ENCODE measurements around the gene KRTAP10-6.
"Not testable (repeated sequence)": the region's sequence is repeated elsewhere in the genome, so short reads cannot be mapped to it uniquely, and the experiment has no call there.

DNA sequence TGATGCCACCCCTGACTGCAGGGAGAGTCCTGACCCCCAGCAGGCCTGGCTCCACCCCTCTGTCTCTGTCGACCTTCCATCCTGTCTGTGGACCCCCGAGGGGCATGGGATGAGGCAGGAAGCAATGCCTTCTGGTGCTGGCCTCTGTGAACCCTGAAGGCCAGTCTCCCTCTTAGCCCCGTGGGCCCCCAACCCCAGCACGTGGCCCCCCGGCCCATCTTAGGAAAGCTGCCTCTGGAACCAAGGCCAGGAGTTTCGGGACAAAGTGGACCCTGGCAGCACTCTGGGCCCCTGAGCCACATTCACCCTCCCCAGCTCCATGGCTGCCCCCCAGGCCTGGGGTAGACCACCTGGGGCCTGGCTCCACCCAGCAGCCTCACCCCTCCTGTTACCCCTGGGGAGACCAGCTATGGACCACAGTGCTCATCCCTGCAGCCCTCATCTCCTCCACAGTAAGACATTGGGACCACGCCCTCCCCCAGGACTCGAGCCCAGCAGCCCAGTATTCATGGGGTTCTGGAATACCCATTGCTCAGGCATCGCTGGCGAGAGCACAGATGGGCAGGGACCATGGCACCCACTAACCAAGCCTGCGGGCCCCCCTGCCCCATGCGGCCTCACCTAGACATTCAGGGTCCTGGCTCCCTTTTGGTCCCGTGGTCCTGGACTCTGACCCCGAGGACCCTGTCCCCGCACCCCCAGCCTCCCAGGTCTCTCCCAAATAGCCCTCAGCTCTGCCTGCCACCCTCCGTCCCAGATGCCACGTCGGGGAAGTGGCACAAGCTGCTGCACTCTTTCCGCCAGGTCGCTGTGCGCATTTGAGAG is 46.4 kb upstream of the KRTAP10-6 start:
- not testable (repeated sequence) for TF ChIP-seq GABPA (IDR thresholded peaks at IDR 0.05; ENCODE audit: low read depth); POLR2AphosphoS5 (IDR thresholded peaks at IDR 0.05; ENCODE audit: low read depth); SPI1 (IDR thresholded peaks at IDR 0.05; ENCODE audit: borderline replicate concordance, low read depth)
- TF ChIP-seq, protein P1, sequence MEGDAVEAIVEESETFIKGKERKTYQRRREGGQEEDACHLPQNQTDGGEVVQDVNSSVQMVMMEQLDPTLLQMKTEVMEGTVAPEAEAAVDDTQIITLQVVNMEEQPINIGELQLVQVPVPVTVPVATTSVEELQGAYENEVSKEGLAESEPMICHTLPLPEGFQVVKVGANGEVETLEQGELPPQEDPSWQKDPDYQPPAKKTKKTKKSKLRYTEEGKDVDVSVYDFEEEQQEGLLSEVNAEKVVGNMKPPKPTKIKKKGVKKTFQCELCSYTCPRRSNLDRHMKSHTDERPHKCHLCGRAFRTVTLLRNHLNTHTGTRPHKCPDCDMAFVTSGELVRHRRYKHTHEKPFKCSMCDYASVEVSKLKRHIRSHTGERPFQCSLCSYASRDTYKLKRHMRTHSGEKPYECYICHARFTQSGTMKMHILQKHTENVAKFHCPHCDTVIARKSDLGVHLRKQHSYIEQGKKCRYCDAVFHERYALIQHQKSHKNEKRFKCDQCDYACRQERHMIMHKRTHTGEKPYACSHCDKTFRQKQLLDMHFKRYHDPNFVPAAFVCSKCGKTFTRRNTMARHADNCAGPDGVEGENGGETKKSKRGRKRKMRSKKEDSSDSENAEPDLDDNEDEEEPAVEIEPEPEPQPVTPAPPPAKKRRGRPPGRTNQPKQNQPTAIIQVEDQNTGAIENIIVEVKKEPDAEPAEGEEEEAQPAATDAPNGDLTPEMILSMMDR (IDR thresholded peaks at IDR 0.05; ENCODE audit: insufficient read depth, low read length): not testable (repeated sequence)
- TF ChIP-seq, protein P2, sequence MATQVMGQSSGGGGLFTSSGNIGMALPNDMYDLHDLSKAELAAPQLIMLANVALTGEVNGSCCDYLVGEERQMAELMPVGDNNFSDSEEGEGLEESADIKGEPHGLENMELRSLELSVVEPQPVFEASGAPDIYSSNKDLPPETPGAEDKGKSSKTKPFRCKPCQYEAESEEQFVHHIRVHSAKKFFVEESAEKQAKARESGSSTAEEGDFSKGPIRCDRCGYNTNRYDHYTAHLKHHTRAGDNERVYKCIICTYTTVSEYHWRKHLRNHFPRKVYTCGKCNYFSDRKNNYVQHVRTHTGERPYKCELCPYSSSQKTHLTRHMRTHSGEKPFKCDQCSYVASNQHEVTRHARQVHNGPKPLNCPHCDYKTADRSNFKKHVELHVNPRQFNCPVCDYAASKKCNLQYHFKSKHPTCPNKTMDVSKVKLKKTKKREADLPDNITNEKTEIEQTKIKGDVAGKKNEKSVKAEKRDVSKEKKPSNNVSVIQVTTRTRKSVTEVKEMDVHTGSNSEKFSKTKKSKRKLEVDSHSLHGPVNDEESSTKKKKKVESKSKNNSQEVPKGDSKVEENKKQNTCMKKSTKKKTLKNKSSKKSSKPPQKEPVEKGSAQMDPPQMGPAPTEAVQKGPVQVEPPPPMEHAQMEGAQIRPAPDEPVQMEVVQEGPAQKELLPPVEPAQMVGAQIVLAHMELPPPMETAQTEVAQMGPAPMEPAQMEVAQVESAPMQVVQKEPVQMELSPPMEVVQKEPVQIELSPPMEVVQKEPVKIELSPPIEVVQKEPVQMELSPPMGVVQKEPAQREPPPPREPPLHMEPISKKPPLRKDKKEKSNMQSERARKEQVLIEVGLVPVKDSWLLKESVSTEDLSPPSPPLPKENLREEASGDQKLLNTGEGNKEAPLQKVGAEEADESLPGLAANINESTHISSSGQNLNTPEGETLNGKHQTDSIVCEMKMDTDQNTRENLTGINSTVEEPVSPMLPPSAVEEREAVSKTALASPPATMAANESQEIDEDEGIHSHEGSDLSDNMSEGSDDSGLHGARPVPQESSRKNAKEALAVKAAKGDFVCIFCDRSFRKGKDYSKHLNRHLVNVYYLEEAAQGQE (IDR thresholded peaks at IDR 0.05; ENCODE audit: insufficient replicate concordance, low read depth): not testable (repeated sequence)

All from HL-60 (cell line).